Testis (tissue), 3 donors: ENCODE measurements around the gene GAB2. TPM values are rescaled to one million over a fixed set of nuclear protein-coding genes. Genes with fewer than 3 reads are reported as not detected.

Experiments
- DNase-seq: peaks from one replicate; pipeline ENCODE4 v3.0.0-alpha.2; 2019
- H3K27ac ChIP-seq, 2 donors: fragments of 200-600 bp; sonication (generic); one replicate each; pipeline ENCODE4 v1.5.1; 2019
- H3K27me3 ChIP-seq: fragments of 200-600 bp; sonication (generic); one replicate; pipeline ENCODE4 v1.5.1; 2019
- H3K36me3 ChIP-seq: fragments of 200-600 bp; sonication (generic); one replicate; pipeline ENCODE4 v1.5.1; 2017; ENCODE audit warnings: low read depth; ENCODE audit errors: missing control alignments
- H3K4me1 ChIP-seq: fragments of 200-600 bp; sonication (generic); one replicate; pipeline ENCODE4 v1.5.1; 2019
- H3K4me3 ChIP-seq, 2 donors: fragments of 200-600 bp; sonication (generic); one replicate each; pipeline ENCODE4 v1.5.1; 2017 to 2019
- H3K9me3 ChIP-seq: fragments of 200-600 bp; sonication (generic); one replicate; pipeline ENCODE4 v1.5.1; 2017
- POLR2A ChIP-seq: fragments of 450-650 bp; IDR thresholded peaks from one replicate; pipeline ENCODE4 v1.6.1; 2017; ENCODE audit warnings: antibody characterized with exemption, mild to moderate bottlenecking, moderate library complexity
- WGBS, 2 donors: methylation state at CpG; one replicate each; pipeline ENCODE4 v1.1.5; 2018; 5-methylcytosine and 5-hydroxymethylcytosine counted together
- intact Hi-C: fragments of 100-400 bp; cut with DNase I; formaldehyde crosslinking; loops from one replicate; pipeline ENCODE4 v1.15.1; 2023; ENCODE audit warnings: low total_unique reads
- polyA plus RNA-seq: library from polyadenylated mRNA; stranded (reverse); fragments of 350-450 nt; fragmentation: Illumina TruSeq; extraction: RNeasy Lipid Tissue Mini Kit (QIAGEN cat#74804); gene quantifications from one replicate; pipeline ENCODE4 v1.2.3, GENCODE V29; 2014; ENCODE audit warnings: low read depth, low replicate concordance; ENCODE audit not compliant: insufficient read depth
- total RNA-seq, 2 donors: library from RNA; depleted of rRNA; stranded (reverse); fragments of >200 nt; gene quantifications; one replicate each; pipeline ENCODE4 v1.2.3, GENCODE V29; 2016
- TF ChIP-seq, protein P1 (sequence below), 3 experiments: fragments of 450-650 bp in 2 of 3; fragments of 200-600 bp in 1 of 3; sonication (generic) in 1 of 3; IDR thresholded peaks; one replicate each; pipeline ENCODE4 v1.5.1; 2016 to 2019; ENCODE audit warnings: antibody characterized with exemption in 3 of 3, mild to moderate bottlenecking in 2 of 3, moderate library complexity in 1 of 3

GAB2 gene
- total and polyA plus RNA-seq, 3 donors from 2014 or later = 9.2 to 14.3 (median 10.9) TPM

DNA sequence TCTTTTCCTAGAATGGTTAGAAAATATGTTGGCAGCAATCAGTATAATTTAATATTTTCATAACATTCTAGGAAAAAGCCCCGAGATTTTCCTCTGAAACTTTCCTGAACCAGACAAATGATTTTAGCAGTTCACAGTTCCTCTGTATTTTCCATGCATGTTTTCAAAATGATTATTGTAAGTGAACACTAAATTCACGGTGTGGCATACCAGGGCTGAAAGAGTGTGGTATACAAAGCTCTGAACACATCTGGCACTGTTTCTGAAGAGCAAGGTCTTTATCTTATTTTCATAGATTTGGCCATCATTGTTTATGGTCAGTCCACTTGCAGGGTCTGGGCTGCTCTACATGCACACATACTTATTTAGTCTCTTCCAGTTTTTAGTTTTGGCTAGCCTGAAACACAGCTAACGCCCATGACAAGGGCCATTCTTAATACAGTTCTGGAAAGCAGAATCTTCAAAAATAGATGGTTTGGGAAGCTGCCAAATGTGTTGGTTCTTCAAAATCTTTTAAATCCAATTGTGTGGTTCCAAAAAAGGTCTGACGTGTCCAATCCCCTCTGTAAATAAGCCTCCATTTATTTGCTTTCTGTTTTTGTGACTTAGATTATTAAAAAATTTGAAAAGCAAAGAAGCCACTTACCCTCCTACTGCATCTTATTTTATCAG is 7.9 kb upstream of the GAB2 start:
- Histone ChIP-seq H3K27ac (no peak overlapping the region), H3K9me3 (no peaks in the 10 kb centered on the region), H3K4me3 (no peak overlapping the region), H3K4me1 (no peaks in the 10 kb centered on the region), H3K27me3 (no peaks in the 10 kb centered on the region), H3K36me3 (no peaks in the 10 kb centered on the region)
- 65 to 68% methylated on average over 4 of the region's 4 CpGs for WGBS, 2 donors
- intact Hi-C loops = no loop called here
- no peak for TF ChIP-seq POLR2A
- TF ChIP-seq, protein P1, sequence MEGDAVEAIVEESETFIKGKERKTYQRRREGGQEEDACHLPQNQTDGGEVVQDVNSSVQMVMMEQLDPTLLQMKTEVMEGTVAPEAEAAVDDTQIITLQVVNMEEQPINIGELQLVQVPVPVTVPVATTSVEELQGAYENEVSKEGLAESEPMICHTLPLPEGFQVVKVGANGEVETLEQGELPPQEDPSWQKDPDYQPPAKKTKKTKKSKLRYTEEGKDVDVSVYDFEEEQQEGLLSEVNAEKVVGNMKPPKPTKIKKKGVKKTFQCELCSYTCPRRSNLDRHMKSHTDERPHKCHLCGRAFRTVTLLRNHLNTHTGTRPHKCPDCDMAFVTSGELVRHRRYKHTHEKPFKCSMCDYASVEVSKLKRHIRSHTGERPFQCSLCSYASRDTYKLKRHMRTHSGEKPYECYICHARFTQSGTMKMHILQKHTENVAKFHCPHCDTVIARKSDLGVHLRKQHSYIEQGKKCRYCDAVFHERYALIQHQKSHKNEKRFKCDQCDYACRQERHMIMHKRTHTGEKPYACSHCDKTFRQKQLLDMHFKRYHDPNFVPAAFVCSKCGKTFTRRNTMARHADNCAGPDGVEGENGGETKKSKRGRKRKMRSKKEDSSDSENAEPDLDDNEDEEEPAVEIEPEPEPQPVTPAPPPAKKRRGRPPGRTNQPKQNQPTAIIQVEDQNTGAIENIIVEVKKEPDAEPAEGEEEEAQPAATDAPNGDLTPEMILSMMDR (IDR thresholded peaks at IDR 0.05) = no peak
- no peak for DNase-seq

GRCh38 chr11:78424334-78425270 is 7.0 kb upstream of the GAB2 start:
- Histone ChIP-seq H3K9me3 (no peaks in the 10 kb centered on the region), H3K27ac (no peak overlapping the region), H3K4me3 (no peak overlapping the region), H3K27me3 (no peaks in the 10 kb centered on the region), H3K4me1 (no peaks in the 10 kb centered on the region), H3K36me3 (no peaks in the 10 kb centered on the region)
- WGBS, 2 donors = 74 to 82% methylated on average over 7 of the region's 7 CpGs
- no peak for DNase-seq
- TF ChIP-seq, protein P1 (IDR thresholded peaks at IDR 0.05) = no peak
- TF ChIP-seq POLR2A = no peak
- intact Hi-C loops = no loop called here

GRCh38 chr11:78423241-78423640 is 5.6 kb upstream of the GAB2 start:
- intact Hi-C loops = no loop called here
- H3K4me1 ChIP-seq = no peaks in the 10 kb centered on the region
- no peak overlapping the region for H3K4me3 ChIP-seq
- no peak for DNase-seq
- no peaks in the 10 kb centered on the region for H3K36me3 ChIP-seq
- H3K27me3 ChIP-seq = no peaks in the 10 kb centered on the region
- WGBS, 2 donors = 59 to 64% methylated on average over 2 of the region's 2 CpGs
- no peaks in the 10 kb centered on the region for H3K9me3 ChIP-seq
- H3K27ac ChIP-seq = no peak overlapping the region
- no peak for TF ChIP-seq POLR2A
- TF ChIP-seq, protein P1 (IDR thresholded peaks at IDR 0.05) = no peak

- Histone ChIP-seq H3K9me3 (no peaks in the 10 kb centered on the region), H3K27me3 (no peaks in the 10 kb centered on the region), H3K4me3 (no peak overlapping the region), H3K4me1 (peaks cover 5% of the 10 kb centered on the region), H3K27ac (no peak overlapping the region), H3K36me3 (no peaks in the 10 kb centered on the region)
- TF ChIP-seq, protein P1 (IDR thresholded peaks at IDR 0.05) = no peak
- TF ChIP-seq POLR2A = no peak
- DNase-seq = peak; percentile 50
- 27 to 44% methylated on average over 9 of the region's 9 CpGs for WGBS, 2 donors
- intact Hi-C loops = no loop called here
Observed at GRCh38 chr11:78420796-78421209, 3.2 kb upstream of the GAB2 start.
